ENCODE data around the gene LRRC58. TPM values are rescaled to one million over a fixed set of nuclear protein-coding genes. Genes with fewer than 3 reads are reported as not detected.

Gene LRRC58
- total RNA-seq, 1 experiment from 2014 or later = 34.8 TPM

DNA sequence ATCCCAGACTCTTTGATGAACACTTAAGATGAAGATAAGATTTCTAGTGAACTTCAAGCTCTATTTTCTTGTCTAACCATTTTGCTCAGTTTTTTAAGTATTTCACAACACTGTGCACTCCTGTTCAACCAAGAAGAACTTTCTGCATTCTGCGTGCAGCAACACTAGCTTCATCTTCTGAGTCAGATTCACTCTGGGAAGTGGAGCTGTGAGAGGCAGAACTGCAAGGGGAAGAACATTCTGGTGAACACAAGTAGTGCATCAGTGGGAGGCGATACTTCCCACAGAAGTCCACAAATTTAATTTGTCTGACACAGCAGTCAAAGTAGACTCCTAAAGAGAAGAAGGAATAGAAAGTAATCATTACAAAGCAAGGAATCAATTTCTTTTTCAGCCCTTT lies 18.1 kb downstream of the LRRC58 start:
- no peak overlapping the region for H3K27ac ChIP-seq (ENCODE audit: low read depth, low read length)
- no peak for DNase-seq (ENCODE audit: low read depth, low spot score)
- no peak overlapping the region for H3K4me2 ChIP-seq (ENCODE audit: low read length)
- H3K9me3 ChIP-seq (ENCODE audit: control insufficient read depth in 1 of 2, insufficient read depth in 1 of 2, low read depth in 1 of 2, low read length in 2 of 2) = no peaks in the 10 kb centered on the region
- no peak for ATAC-seq
- intact Hi-C loops (cut with micrococcal nuclease) = no loop called here
- BruUV-seq (replicated peaks) = no TSS peak
- H2AFZ ChIP-seq (ENCODE audit: low read depth, low read length, poor library complexity, severe bottlenecking) = no peak overlapping the region
- H3K79me2 ChIP-seq (ENCODE audit: insufficient read depth, low read length) = peaks cover 22% of the 10 kb centered on the region
- H3K9ac ChIP-seq (ENCODE audit: low read length) = no peak overlapping the region
- ChIA-PET RAD21 (ENCODE audit: low non-redundant PET in 1 of 2, low total read pairs in 2 of 2, uncharacterized antibody in 2 of 2, unreplicated experiment in 2 of 2) (no interaction called here), CTCF (no interaction called here), POLR2A (no interaction called here)
- H3K9me2 ChIP-seq (ENCODE audit: insufficient read depth) = no peaks in the 10 kb centered on the region
- no peak overlapping the region for H3K4me3 ChIP-seq (replicated peaks in 1 of 2; ENCODE audit: low read depth in 1 of 2, low read length in 2 of 2)
- peaks cover 37 to 44% of the 10 kb centered on the region in 2 experiments; a peak in 3 of 4 replicates for H3K36me3 ChIP-seq (ENCODE audit: control insufficient read depth in 1 of 2, insufficient read depth in 2 of 2, low read length in 2 of 2)
- TF ChIP-seq ZNF274 (IDR thresholded peaks at IDR 0.05; ENCODE audit: low read depth, low read length) = no peak
- no peak for TF ChIP-seq POLR2A (IDR thresholded peaks at IDR 0.05; ENCODE audit: borderline replicate concordance, extremely low read depth, insufficient read depth, insufficient read length)
- no peak for TF ChIP-seq RAD21 (IDR thresholded peaks at IDR 0.05; ENCODE audit: low read depth)
- TF ChIP-seq, protein P1, sequence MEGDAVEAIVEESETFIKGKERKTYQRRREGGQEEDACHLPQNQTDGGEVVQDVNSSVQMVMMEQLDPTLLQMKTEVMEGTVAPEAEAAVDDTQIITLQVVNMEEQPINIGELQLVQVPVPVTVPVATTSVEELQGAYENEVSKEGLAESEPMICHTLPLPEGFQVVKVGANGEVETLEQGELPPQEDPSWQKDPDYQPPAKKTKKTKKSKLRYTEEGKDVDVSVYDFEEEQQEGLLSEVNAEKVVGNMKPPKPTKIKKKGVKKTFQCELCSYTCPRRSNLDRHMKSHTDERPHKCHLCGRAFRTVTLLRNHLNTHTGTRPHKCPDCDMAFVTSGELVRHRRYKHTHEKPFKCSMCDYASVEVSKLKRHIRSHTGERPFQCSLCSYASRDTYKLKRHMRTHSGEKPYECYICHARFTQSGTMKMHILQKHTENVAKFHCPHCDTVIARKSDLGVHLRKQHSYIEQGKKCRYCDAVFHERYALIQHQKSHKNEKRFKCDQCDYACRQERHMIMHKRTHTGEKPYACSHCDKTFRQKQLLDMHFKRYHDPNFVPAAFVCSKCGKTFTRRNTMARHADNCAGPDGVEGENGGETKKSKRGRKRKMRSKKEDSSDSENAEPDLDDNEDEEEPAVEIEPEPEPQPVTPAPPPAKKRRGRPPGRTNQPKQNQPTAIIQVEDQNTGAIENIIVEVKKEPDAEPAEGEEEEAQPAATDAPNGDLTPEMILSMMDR (IDR thresholded peaks at IDR 0.05 in 2 of 3, conservative IDR thresholded peaks at IDR 0.05 in 1 of 3; ENCODE audit: borderline replicate concordance in 1 of 3, insufficient read depth in 1 of 3, low read depth in 2 of 3, low read length in 2 of 3) = no peak
- no peak for TF ChIP-seq ELF1 (IDR thresholded peaks at IDR 0.05; ENCODE audit: borderline replicate concordance, low read depth)
- no peak for TF ChIP-seq EZH2 (IDR thresholded peaks at IDR 0.05)
- no peak for TF ChIP-seq REST (IDR thresholded peaks at IDR 0.05; ENCODE audit: low read depth)
- TF ChIP-seq SIN3A (IDR thresholded peaks at IDR 0.05; ENCODE audit: low read depth) = no peak
- peaks cover 6% of the 10 kb centered on the region; the same call in 1 of the 2 replicates for H4K20me1 ChIP-seq (ENCODE audit: insufficient read depth)
- H3K4me1 ChIP-seq (ENCODE audit: control insufficient read depth in 1 of 2, insufficient read depth in 2 of 2, low read length in 2 of 2) = no peaks in the 10 kb centered on the region
- H3K27me3 ChIP-seq (ENCODE audit: insufficient read depth, low read length) = no peaks in the 10 kb centered on the region

Measured in HCT116 (cell line).